AG09309 (cell line): ENCODE measurements around the gene PAK4.

Source experiments
- DNase-seq: peaks from one replicate; pipeline ENCODE4 v3.0.0-alpha.2; 2010; ENCODE audit warnings: low read depth
- H3K4me3 ChIP-seq: 2 replicates; pipeline ENCODE4 v1.5.1; 2011; ENCODE audit warnings: mild to moderate bottlenecking, low read depth, low read length, moderate library complexity; ENCODE audit not compliant: control insufficient read depth
- TF ChIP-seq, protein P1 (sequence below): IDR thresholded peaks from 2 replicates; pipeline ENCODE4 v1.5.1; 2011; ENCODE audit warnings: mild to moderate bottlenecking, low read depth, low read length, inconsistent platforms; ENCODE audit not compliant: insufficient read depth, control insufficient read depth; ENCODE audit errors: missing control alignments

PAK4 gene

DNA sequence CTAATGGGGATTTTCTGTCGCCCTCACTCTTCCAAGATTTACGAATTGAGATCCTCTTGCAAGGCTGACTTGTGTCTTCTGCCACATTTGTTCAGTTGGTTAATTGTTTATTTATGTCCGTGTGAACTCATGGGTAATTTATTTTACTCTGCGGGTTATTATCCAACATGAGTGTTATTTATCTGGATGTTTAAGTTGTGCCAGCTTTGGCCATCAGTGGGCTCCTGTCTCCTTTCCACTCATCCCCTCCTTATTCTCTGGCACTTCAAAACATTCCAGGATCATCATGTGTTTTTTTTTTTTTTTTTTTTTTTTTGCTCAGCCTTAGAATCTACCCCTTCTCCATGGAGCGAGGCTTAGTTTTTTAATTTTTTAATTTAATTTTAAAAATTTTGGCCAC, 22.4 kb upstream of the PAK4 start:
- TF ChIP-seq, protein P1, sequence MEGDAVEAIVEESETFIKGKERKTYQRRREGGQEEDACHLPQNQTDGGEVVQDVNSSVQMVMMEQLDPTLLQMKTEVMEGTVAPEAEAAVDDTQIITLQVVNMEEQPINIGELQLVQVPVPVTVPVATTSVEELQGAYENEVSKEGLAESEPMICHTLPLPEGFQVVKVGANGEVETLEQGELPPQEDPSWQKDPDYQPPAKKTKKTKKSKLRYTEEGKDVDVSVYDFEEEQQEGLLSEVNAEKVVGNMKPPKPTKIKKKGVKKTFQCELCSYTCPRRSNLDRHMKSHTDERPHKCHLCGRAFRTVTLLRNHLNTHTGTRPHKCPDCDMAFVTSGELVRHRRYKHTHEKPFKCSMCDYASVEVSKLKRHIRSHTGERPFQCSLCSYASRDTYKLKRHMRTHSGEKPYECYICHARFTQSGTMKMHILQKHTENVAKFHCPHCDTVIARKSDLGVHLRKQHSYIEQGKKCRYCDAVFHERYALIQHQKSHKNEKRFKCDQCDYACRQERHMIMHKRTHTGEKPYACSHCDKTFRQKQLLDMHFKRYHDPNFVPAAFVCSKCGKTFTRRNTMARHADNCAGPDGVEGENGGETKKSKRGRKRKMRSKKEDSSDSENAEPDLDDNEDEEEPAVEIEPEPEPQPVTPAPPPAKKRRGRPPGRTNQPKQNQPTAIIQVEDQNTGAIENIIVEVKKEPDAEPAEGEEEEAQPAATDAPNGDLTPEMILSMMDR: no peak
- no peak for DNase-seq
- H3K4me3 ChIP-seq: no peak overlapping the region

DNA sequence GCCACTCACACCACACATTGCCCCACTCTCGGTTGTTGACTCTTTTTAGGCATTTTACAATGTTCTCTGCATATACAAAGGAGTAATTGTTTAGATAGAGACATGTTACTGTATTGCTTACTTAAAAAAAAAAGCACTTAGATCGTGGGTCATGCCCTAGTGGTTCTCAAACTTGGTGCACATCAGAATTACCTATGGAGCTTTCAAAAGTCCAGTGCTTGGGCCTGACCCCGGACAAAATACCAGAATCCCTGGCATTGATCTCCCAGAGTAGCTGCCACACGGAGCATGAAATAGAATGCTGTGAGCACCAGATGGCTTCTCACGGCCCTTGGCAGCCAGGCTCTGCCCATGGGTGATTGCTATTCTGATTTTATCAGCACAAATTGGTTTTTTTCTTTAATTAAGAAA, 21.4 kb upstream of the PAK4 start:
- H3K4me3 ChIP-seq: no peak overlapping the region
- no peak for DNase-seq
- TF ChIP-seq, protein P1: no peak

DNA sequence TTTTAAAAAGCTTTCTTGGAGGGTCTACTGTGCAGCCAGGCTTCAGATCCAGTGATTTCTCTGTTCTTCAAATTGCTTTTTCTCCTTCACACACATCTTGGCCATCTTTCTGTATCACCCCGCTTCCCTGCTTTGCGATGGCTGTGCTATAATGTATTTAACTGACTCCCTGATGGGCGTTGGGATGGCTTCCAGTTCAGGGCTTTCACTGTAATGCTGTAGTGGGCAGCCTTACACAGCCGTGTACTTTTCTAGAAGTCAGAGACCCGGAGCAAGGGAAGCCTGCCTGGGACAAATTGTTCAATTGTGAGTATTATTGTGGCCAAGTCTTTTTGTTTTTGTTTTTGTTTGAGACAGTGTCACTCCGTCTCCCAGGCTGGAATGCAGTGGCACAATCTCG, 19.4 kb upstream of the PAK4 start:
- TF ChIP-seq, protein P1: no peak
- no peak for DNase-seq
- no peak overlapping the region for H3K4me3 ChIP-seq

DNA sequence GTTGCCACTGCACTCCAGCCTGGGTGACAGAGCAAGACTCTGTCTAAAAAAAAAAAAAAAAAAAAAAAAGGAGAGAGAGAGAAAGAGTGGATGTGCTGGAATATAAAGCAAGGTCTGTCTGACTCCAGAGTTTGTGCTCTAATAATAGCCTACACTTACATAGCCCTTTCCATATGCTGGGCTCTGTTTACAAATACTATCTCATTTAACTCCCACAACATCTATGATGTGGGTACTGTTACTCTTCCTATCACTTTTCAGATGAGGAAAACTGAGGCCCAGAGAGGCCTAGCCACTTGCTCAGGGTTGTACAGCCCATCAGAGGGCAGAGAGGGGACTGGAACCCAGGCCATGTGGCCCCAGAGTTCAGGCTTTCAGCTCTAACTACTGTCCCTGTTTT, 15.9 kb upstream of the PAK4 start:
- H3K4me3 ChIP-seq: no peak overlapping the region
- no peak for DNase-seq
- TF ChIP-seq, protein P1: no peak

DNA sequence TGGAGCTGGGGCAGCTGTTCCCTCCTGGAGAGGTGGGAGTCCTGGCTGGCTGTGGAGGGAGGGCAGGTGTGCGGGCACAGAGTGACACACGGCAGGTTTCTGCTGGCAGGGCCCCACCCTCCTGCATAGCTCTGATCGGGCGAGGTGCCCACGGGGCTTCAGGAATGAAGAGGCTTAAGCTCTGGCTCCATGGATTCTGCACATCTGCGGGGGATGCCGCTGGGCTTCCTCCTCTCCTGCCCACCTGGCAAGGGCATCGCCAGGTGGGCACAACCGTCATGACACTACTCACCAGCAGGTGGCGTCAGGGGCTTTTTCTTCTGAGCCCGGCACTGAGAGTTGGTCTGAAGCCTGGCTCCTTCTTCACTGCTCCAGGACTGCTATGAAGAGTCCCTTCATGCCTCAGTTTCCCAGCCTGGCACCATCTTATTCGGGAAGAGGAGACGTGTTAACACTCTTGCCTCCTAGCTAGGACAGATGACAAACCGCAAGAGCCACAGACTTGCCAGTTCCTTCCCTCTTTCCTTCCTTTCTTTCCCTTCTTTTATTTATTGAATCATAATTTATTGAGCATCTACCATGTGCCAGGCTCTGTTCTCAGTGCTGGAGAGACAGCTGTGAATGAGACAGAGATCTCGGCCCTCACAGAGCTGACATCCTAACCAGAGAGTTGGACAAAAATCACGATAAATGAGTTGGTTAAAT, 15.2 kb upstream of the PAK4 start:
- H3K4me3 ChIP-seq: no peak overlapping the region
- DNase-seq: no peak
- TF ChIP-seq, protein P1: peak; percentile 81

DNA sequence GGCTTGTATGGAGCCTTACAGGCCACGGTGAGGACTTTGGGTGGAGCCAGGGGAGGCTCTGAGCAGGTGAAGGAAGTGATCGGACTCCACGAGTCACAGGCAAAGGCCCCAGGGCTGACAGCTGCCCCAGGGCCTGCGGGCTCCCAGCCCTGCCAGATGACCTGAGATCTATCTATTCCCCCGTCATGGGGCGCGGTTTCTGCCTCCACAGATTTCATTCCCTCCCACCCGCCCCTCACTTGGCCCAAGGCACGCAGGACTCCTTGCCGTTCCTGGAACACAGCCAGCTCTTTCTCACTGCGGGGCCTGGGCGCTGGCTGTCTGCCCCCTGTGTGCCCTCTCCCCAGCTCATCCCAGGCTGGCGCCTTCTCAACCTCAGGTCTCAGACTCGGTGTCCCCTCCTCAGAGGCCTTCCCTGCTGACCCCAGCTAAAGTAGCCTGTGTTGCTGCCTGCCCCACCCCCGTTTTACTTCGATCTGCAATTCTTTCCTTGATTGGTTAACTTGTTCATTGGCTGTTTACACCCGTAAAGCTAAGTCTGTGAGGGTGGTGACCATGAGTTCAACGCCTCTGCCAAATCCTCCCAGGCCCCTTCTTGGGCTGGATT, 13.9 kb upstream of the PAK4 start:
- DNase-seq: no peak
- H3K4me3 ChIP-seq: no peak overlapping the region
- TF ChIP-seq, protein P1: no peak
